MG63 (cell line): ENCODE results near the gene TF. TPM values are rescaled to one million over a fixed set of nuclear protein-coding genes. Genes with fewer than 3 reads are reported as not detected.

Experiments
- DNase-seq: peaks from one replicate; pipeline ENCODE4 v3.0.0-alpha.2; 2020
- H3K27me3 ChIP-seq: fragments of 250-450 bp; sonication (Bioruptor Pico); 2 replicates; pipeline ENCODE4 v1.5.1; 2020; ENCODE audit warnings: mild to moderate bottlenecking, moderate library complexity
- H3K36me3 ChIP-seq: fragments of 250-450 bp; sonication (Bioruptor Pico); 2 replicates; pipeline ENCODE4 v1.5.1; 2020; ENCODE audit warnings: mild to moderate bottlenecking, moderate library complexity
- H3K4me3 ChIP-seq: fragments of 250-450 bp; sonication (Bioruptor Pico); 2 replicates; pipeline ENCODE4 v1.5.1; 2020; ENCODE audit warnings: mild to moderate bottlenecking, moderate library complexity
- H3K9me3 ChIP-seq: fragments of 250-450 bp; sonication (Bioruptor Pico); 2 replicates; pipeline ENCODE4 v1.5.1; 2020; ENCODE audit warnings: mild to moderate bottlenecking, moderate library complexity
- total RNA-seq: library from RNA; depleted of rRNA; stranded (reverse); fragments of >200 nt; shearing (Covaris generic); gene quantifications from 2 replicates; pipeline ENCODE4 v1.2.3, GENCODE V29; 2014; ENCODE audit warnings: low replicate concordance

Gene TF
- total RNA-seq, 1 experiment from 2014 or later = not detected

- Histone ChIP-seq H3K27me3 (peaks cover 10% of the 10 kb centered on the region), H3K4me3 (no peak overlapping the region), H3K9me3 (no peaks in the 10 kb centered on the region), H3K36me3 (no peaks in the 10 kb centered on the region)
- DNase-seq = no peak
Observed at GRCh38 chr3:133757701-133758567, 11.7 kb downstream of the TF start.

- no peak for DNase-seq
- Histone ChIP-seq H3K36me3 (no peaks in the 10 kb centered on the region), H3K4me3 (no peak overlapping the region), H3K27me3 (peaks cover 10% of the 10 kb centered on the region), H3K9me3 (no peaks in the 10 kb centered on the region)
Observed at GRCh38 chr3:133758568-133758928, 12.4 kb downstream of the TF start.

- Histone ChIP-seq H3K9me3 (no peaks in the 10 kb centered on the region), H3K27me3 (peaks cover 13% of the 10 kb centered on the region), H3K4me3 (no peak overlapping the region), H3K36me3 (no peaks in the 10 kb centered on the region)
- no peak for DNase-seq
Observed at GRCh38 chr3:133758964-133759739, 13.0 kb downstream of the TF start.

GRCh38 chr3:133759740-133760305 is 13.6 kb downstream of the TF start:
- no peak overlapping the region for H3K4me3 ChIP-seq
- no peak for DNase-seq
- no peaks in the 10 kb centered on the region for H3K36me3 ChIP-seq
- peaks cover 13% of the 10 kb centered on the region for H3K27me3 ChIP-seq
- no peaks in the 10 kb centered on the region for H3K9me3 ChIP-seq

- Histone ChIP-seq H3K27me3 (peaks cover 13% of the 10 kb centered on the region), H3K4me3 (no peak overlapping the region), H3K36me3 (no peaks in the 10 kb centered on the region), H3K9me3 (no peaks in the 10 kb centered on the region)
- no peak for DNase-seq
Observed at GRCh38 chr3:133760916-133761315, 14.7 kb downstream of the TF start.

GRCh38 chr3:133761605-133762484 is 15.7 kb downstream of the TF start:
- DNase-seq = no peak
- H3K36me3 ChIP-seq = no peaks in the 10 kb centered on the region
- no peaks in the 10 kb centered on the region for H3K9me3 ChIP-seq
- no peak overlapping the region for H3K4me3 ChIP-seq
- peaks cover 13% of the 10 kb centered on the region for H3K27me3 ChIP-seq

GRCh38 chr3:133762539-133762938 is 16.3 kb downstream of the TF start:
- Histone ChIP-seq H3K27me3 (peaks cover 13% of the 10 kb centered on the region), H3K4me3 (no peak overlapping the region), H3K36me3 (no peaks in the 10 kb centered on the region), H3K9me3 (no peaks in the 10 kb centered on the region)
- DNase-seq = no peak

DNA sequence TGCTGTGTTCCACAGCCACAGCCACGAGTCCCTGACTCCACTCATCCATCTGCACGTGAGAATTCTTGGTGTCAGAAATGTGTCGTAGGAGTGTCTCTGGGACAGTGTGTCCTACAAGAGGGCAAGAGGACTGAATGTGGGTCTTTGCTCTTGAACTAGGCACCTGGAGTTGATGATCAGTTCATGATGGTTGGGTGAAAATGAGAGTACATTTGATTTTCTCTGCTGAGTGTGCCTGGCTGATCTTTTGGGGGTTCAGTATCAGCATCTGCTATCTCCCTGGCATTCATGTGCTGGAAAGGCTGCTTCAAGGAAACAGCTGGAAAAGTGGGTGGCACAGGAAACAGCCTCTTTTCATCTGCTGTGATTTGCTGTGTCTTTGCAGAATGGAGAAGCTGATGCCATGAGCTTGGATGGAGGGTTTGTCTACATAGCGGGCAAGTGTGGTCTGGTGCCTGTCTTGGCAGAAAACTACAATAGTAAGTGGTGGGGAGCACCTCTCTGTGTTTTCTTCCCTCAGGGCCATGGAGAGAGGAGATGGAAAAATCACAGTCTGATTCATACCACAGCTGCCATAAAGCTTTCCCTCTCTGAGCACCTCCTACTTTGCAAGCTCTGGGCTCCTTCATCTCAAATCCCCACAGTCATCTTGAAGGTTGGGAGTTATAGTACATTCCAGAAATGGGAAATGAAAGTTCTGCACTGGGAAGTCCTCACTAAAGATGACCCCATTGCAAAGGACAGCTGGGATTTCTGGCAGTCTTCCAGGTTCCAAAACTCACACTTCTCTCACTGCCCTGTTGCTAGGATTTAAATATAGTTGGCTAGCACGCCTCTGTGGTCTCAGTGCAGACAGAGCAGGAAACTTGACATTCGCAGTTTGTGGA is 17.8 kb downstream of the TF start:
- H3K36me3 ChIP-seq = no peaks in the 10 kb centered on the region
- DNase-seq = no peak
- no peak overlapping the region for H3K4me3 ChIP-seq
- H3K9me3 ChIP-seq = no peaks in the 10 kb centered on the region
- H3K27me3 ChIP-seq = peaks cover 13% of the 10 kb centered on the region

DNA sequence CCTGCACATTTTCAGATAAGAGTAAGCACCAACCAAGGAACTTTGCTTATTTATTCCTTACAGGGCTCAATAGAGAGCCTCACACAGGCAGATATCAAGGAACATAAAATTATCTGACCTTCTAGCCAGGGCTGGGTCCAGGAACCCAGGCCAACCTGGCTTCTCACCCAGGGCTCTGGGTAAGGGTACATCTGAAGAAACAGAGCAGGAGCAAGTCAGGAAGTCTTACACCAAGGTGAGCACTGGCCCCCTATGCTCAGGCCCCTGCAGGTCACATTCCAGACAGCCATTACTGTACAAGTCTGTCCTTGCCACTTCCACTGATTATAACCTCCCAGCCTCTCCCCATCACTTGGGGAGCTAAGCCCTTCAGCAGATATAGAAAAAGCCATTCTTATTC is 19.1 kb downstream of the TF start:
- Histone ChIP-seq H3K36me3 (no peaks in the 10 kb centered on the region), H3K27me3 (peaks cover 11% of the 10 kb centered on the region), H3K9me3 (no peaks in the 10 kb centered on the region), H3K4me3 (no peak overlapping the region)
- no peak for DNase-seq

DNA sequence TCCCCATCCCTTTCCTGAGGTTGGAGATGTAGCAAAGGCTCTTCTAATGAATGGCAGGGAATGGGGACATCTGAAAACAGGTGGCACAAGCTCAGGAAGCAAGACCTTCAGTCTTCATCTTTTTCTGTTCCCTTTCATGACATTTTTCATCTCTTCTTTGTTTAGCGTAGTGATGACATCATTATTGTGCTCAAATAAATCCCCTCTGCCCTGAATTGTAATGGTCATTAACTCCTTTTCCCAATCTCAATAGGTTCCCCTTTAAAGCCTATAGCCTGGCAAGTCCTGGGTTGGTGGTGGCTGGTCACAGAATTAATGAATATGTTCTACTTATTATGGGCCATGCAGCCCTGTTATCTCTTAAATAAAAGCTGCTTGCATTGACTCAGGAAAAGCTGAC is 21.4 kb downstream of the TF start:
- H3K36me3 ChIP-seq = no peaks in the 10 kb centered on the region
- H3K27me3 ChIP-seq = peaks cover 3% of the 10 kb centered on the region; the same call in 1 of the 2 replicates
- H3K9me3 ChIP-seq = no peaks in the 10 kb centered on the region

GRCh38 chr3:133769536-133769935 is 23.3 kb downstream of the TF start:
- no peak for DNase-seq
- H3K9me3 ChIP-seq = no peaks in the 10 kb centered on the region
- no peak overlapping the region for H3K4me3 ChIP-seq
- H3K36me3 ChIP-seq = no peaks in the 10 kb centered on the region
- H3K27me3 ChIP-seq = no peaks in the 10 kb centered on the region

More for the DNA sequence above, 21.4 kb downstream of the TF start:
- no peak for DNase-seq
- H3K4me3 ChIP-seq = no peak overlapping the region

DNA sequence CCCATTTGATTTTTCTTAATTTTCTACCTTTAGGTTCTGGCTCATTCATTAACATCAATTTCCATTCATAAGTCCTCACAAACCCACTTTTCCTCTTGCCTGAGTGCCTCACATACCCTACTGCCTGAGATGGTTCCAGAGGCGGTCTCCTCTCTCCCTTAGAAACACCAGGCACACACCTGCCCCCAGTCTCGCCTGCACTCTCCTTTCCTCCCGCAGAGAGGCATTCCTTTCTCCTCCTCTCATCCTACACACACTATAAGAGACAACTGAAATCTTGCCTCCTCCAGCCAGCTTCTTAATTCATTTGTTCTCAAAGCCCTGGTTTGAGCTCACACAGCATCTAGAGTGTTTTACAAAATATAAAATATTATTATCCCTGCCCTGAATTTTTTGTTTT is 27.5 kb downstream of the TF start:
- H3K36me3 ChIP-seq = no peaks in the 10 kb centered on the region
- no peaks in the 10 kb centered on the region for H3K9me3 ChIP-seq
- peaks cover 2% of the 10 kb centered on the region; the same call in 1 of the 2 replicates for H3K27me3 ChIP-seq
- H3K4me3 ChIP-seq = no peak overlapping the region
- no peak for DNase-seq

GRCh38 chr3:133775309-133775708 is 29.1 kb downstream of the TF start:
- H3K4me3 ChIP-seq = no peak overlapping the region
- H3K9me3 ChIP-seq = no peaks in the 10 kb centered on the region
- peaks cover 15% of the 10 kb centered on the region for H3K27me3 ChIP-seq
- DNase-seq = no peak
- no peaks in the 10 kb centered on the region for H3K36me3 ChIP-seq

DNA sequence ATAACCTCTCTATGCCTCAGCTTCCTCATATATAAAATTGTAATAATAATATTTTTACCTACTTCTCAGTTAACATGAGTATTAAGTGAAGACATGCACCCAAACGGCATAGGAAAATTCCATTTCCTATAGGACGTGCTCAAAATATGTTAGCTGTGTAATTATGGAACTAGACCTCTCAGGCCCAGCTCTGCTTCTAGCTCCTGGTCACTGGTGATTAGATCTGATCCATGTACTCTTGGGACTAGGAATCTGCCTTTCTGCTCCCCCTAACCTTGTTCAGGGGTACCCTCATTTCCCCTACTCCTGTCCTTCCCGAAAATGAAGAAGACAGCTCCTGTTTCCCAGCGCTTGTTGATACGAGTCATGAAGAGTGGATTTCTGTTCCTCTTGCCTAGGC is 29.6 kb downstream of the TF start:
- no peaks in the 10 kb centered on the region for H3K36me3 ChIP-seq
- H3K9me3 ChIP-seq = no peaks in the 10 kb centered on the region
- peaks cover 19% of the 10 kb centered on the region for H3K27me3 ChIP-seq
- no peak for DNase-seq
- no peak overlapping the region for H3K4me3 ChIP-seq

DNA sequence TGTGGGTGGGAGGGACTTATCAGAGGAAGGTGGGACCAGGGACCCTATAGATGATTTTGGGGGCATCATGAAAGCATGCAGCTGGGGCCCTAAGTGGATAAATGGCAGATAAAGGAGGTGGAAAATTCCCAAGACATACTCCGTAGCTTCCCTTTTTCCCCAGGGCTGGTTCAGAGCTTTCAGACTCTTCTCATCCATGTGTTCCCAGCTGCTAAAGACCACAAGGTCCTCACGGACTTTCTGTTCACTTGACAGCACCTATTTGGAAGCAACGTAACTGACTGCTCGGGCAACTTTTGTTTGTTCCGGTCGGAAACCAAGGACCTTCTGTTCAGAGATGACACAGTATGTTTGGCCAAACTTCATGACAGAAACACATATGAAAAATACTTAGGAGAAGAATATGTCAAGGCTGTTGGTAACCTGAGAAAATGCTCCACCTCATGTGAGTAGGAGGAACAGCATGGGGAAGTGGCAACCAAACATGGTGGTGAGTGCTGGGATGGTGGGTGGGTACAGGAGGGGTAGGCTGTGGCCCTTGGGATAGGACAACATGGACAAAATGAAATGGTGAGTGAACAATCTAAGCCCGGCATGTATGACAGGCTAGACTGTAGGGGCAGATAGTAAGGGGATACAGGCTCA is 30.7 kb downstream of the TF start:
- Histone ChIP-seq H3K27me3 (peaks cover 19% of the 10 kb centered on the region), H3K9me3 (no peaks in the 10 kb centered on the region), H3K36me3 (no peaks in the 10 kb centered on the region), H3K4me3 (no peak overlapping the region)
- DNase-seq = no peak
